ENCODE measurements around the gene NOD1.
"Not testable (repeated sequence)": the region's sequence is repeated elsewhere in the genome, so short reads cannot be mapped to it uniquely, and the experiment has no call there.

NOD1 gene

DNA sequence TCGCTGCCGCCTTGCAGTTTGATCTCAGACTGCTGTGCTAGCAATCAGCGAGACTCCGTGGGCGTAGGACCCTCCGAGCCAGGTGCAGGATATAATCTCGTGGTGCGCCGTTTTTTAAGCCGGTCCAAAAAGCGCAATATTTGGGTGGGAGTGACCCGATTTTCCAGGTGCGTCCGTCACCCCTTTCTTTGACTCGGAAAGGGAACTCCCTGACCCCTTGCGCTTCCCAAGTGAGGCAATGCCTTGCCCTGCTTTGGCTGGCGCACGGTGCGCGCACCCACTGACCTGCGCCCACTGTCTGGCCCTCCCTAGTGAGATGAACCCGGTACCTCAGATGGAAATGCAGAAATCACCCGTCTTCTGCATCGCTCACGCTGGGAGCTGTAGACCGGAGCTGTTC lies 58.5 kb downstream of the NOD1 start:
- DNase-seq (ENCODE audit: low read depth): not testable (repeated sequence)

DNA sequence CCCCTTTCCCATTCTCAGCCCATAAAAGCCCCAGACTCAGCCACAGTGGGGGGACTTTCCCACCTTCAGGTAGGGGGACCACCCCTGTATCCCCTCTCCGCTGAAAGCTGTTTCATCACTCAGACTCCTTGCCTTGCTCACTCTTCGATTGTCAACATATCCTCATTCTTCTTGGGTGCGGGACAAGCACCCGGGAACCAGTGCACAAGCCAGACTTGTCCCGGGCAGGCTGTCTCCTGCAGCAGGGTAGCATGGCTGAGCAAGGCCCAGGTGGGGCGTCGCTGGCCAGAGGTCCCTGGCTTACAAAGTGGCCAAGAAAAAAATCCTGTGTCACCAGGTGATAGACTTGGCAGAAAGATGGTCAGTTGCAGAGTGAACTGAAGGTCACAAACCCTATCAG lies 64.7 kb downstream of the NOD1 start:
- no peak for DNase-seq (ENCODE audit: low read depth)

DNA sequence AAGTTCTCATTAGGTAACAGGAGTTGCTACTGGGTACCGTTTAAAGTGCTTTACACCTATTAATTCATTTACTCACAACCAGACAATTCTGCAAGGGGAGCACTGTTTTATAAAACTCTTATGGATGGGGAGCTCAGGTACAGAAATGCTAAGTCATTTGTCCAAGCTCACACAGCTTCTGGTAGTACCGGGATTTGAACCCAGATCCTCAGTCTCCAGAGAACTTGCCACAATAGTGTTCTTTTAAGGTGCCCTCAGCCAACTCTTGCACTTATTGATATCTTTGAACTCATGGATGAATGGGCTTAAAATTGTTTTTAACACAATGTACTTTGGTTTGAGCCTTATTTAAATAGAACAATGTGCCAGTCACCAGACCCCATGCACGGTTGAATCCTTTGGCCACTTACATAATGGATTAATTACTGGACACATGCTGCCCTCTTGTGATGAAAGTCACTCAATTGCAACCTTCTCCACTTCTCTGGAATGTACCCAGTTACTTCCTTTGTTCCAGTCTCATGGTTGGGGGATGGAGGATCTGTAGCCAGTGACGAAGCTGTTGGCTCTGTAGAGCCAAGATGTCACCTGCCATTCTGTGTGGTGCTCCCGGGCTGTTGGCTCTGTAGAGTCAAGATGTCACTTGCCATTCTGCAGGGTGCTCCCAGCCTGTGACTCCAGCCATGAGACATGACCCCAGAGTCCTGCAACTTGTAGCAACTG lies 65.6 kb downstream of the NOD1 start:
- no peak for DNase-seq (ENCODE audit: low read depth)

DNA sequence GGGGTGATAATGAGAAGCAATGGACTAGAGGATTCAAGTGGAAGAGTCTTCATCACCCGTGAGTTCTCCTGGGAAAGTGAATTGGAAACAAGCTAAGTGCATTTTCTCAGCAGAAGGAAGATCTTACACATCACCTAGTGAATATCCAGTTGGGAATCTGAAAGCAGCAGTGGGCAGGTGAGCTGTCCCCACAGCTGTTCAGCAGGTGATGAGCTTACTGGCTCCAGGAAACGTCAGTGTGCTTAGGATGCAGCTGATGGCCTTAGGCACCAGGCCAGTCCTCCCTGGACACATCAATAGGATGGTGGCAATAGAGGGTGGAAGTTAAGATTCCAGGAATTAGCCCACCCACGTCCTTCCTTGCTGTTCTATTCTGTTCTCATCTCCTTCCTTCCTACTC lies 66.7 kb downstream of the NOD1 start:
- no peak for DNase-seq (ENCODE audit: low read depth)

DNA sequence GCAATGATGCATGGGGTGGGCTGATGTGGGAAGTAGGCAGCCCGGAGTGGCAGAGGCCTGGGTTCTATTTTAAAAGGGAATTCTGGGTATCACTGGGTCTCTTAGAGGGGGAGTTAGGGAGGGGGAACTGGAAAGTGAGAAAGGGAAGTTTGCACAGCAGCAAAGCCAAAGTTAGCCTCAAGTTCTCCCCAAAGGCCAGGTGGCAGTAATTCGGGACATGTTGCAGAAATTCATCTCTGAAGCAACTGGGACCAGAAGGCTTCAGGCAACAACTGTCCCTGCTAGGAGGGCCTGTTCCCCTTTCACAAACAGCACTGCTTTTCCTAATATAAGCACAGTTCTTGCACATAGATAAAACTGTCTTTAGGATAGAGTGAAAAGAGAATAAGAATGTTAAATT lies 67.4 kb downstream of the NOD1 start:
- no peak for DNase-seq (ENCODE audit: low read depth)

DNA sequence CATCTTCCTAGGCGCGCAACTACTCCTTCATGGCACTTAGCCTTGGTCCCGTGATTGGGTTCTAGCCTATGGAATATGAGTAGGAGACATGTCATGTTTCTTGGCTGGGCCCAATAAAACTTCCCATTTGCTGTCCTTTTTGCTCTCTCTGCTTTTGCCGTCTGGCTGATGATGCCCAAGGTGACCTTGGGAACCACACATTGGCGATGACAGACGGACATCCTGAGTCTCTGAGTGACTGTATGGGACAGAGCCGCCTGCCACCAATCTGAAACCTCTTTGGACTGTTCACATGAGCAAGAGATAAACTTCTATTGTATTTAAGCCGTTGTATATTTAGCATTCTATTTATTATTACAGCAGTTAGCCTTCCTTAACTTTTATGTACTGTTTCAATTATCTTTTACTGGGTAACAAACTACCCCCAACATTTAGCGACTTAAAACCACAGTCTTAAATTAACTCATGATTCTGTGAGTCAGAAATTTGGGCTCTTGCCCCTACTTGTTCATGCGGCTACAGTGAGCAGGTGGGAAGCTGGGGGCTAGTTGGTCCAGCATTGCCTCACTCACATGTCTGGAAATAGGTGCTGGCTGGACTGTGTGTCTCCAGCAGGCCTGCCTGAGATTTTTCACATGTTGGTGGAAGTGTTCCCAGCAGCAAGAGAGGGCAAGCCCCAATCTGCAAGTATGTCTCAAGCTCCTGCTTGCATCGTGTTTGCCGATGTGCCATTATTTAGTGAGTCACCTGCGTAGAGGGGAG lies 71.7 kb downstream of the NOD1 start:
- DNase-seq (ENCODE audit: low read depth): no peak

DNA sequence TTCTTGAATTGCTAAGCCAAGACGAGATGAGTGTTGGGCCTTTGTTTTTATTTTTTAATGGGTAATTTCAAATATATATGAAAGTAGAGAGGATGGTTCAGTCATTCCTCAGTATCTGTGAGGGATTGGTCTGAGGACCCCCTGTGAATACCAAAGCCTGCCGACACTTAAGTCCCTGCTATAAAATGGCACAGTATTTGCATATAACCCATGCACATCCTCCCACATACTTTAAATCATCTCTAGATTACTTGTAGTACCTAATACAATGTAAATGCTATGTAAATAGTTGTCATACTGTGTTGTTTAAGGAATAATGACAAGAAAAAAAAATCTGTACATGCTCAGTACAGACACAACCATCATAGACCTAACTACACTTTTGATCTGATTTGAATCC lies 73.4 kb downstream of the NOD1 start:
- no peak for DNase-seq (ENCODE audit: low read depth)

DNA sequence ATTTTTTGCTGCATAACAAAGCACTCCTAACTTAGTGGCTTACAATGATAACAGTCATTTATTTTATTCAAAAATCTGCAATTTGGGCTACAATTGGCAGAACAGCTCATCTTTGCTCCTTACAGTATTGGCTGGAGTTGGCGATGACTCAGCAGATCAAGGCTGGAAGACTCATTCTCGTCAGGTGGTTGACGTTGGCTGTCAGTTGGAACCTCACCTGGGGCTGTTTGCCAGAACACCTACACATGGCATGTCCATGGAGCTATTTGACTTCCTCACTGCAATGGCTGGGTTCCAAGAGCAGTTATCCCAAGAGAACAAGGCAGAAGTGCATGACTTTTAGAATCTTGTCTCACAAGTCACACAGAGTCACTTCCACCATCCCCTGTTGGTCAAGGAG lies 75.1 kb downstream of the NOD1 start:
- no peak for DNase-seq (ENCODE audit: low read depth)

DNA sequence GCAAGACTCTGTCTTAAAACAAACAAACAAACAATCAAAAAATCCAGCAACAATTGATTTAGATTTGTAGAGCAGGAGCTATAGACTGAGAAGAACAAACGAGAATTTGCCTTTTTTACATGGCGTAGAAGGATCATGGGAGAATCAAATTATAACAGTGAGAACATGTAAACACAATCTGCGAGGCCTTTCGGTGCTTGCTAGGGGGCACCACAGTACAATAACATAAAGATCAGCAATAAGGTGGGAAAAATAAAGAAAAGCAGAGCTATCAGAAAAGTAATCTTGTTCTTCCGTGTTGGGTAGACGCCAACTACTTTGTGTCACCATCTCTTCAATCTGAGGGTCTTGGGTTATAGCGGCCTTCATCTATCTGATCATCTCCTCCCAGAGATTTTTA lies 82.2 kb downstream of the NOD1 start:
- no peak for DNase-seq (ENCODE audit: low read depth)

DNA sequence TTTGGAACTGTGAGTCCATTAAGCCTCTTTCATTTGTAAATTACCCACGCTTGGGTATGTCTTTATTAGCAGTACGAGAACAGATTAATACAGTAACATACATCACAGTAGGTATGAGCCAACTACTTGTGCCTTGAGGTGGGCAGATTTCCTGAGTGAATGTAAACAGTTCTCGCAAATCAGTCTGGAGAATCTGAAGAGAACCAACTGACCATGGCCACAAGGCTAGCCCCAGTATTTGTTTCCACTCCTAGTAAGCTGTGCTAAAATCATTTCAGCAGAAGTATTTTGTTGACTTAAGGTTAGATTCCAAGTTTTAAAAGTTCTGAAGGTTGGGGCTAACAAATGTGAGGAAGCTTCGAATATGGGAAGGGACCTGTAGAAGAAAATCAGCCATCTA lies 82.9 kb downstream of the NOD1 start:
- no peak for DNase-seq (ENCODE audit: low read depth)

DNA sequence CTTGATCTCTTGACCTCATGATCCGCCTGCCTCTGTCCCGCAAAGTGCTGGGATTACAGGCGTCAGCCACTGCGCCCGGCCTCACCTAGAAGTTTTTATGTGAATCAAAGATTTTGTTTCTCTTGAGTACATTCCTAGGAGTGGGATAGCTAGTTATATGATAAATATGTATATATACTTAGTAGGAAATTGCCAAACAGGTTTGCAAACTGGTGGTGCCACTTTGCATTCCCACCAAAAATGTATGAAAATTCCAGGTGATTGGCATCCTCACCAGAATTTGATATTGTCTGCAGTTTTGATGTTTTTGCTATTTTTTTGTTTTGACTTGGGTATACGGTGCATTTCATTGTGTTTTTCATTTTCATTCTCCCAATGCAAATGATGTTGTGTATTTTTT lies 86.8 kb downstream of the NOD1 start:
- DNase-seq (ENCODE audit: low read depth): no peak

DNA sequence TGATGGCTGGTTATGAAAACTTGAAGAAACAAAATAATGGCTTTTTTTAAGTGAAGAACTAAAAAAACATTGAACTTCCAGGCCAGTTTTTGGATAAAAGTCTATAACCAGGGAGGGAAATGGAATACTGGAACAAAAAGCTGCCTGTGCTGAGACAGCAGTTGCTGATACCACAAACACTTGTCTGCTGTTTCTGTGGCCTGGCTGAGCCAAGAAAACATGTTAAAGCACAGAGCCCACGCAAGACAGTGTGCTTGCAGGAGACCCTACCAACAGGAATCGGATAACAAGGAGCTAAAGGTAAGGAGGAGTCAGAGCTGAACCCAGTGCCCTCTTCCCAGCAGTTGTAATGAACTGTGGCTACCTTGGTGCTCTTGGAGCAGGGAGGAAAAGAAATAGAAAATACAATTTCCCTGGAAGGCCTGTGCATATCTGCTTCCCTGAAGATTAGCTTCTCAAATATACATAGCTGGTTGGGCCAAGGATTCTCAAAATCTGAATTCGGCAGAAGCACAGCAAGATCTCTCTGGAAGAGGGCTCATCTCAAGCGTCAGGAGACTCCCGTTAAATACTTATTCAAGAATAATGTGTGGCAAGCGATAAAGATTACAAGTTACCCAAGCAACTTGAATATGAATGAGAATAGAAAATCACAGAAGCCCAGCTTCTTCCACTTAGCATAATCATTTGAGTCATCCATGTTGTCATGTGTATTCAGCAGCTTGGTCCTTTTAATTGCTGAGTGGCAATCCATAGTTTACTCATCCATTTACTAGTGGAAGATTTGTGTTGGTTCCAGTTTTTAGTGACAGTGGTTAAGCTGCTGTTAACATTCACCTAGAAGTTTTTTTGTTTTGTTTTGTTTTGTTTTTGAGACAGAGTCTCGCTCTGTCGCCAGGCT lies 87.6 kb downstream of the NOD1 start:
- DNase-seq (ENCODE audit: low read depth): no peak

DNA sequence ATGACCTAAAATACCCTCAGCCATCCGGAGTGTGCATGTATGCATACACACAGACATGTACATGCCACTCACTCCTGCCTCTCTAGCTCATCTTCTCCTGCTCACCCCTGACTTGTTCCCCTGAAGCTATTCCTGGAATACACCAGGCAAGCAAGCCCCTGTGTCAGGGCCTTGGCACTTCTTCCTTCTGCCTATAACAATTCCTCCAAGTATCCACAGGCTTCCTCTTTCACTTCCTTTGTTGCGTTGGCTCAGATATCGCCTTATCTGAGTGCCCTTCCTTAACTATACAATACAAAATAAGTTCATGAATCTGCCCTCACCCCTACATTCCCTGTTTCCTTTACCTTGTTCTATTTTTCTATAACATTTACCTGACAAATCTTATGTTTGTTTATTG lies 88.8 kb downstream of the NOD1 start:
- DNase-seq (ENCODE audit: low read depth): no peak

DNA sequence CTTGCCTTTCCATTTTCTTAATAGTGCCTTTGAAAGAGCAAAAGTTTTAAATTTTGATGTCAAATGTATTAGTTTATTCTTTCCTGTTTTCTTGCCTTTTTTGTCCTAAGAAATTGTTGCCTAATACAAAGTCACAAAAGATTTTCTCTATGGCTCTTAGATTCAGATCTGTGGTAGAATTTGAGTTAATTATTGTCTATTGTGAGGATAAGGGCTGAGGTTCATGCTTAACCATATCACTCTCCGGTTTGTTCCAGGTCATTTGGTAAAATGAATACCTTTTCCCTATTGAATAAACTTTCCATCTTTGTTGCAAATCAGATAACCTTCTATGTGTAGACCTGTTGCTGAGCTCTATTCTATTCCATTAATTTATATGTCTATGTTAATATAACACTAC lies 96.0 kb downstream of the NOD1 start:
- DNase-seq (ENCODE audit: low read depth): no peak

DNA sequence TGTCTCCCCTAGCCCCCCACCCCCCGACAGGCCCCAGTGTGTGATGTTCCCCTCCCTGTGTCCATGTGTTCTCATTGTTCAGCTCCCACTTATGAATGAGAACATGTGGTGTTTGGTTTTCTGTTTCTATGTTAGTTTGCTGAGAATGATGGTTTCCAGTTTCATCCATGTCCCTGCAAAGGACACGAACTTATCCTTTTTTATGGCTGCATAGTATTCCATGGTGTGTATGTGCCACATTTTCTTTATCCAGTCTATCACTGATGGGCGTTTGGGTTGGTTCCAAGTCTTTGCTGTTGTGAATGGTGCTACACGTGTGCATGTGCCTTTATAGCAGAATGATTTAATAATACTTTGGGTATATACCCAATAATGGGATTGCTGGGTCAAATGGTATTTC lies 97.8 kb downstream of the NOD1 start:
- DNase-seq (ENCODE audit: low read depth): not testable (repeated sequence)

DNA sequence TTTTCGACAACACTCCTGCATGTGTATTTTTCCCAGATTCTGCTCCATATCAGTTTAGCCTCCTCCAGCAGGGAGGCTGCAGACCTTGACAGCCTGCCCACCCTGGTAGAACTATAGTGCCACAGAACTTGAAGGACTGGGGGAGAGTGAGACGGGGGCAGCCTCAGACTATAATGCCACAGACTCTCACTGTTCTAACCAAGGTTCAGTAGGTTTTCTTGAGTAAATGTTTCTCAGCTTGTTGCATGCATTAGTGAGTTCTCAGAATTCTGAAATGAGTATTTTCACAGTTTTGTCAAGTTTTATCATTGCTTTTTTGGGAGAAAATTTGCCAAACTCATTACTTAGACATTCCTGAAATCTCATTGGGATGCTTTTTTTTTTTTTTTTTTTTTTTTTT lies 98.3 kb downstream of the NOD1 start:
- DNase-seq (ENCODE audit: low read depth): no peak

DNA sequence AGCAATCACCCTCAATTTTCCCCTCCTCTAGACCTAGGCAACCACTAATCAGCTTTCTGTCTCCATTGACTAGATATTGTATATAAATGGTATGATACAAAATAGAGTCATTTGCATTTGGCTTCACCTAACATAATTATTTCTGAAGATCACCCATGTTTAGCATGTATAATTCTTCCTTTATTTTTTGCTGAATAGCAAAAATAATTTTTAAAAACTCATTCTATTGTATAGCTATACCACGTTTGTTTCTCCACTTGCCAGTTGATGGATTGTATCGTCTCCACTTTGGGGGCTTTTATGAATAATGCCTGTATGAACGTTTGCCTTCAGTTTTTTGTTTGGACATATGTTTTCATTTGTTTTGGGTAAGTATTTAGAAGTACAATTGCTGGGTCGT lies 98.8 kb downstream of the NOD1 start:
- DNase-seq (ENCODE audit: low read depth): no peak

DNA sequence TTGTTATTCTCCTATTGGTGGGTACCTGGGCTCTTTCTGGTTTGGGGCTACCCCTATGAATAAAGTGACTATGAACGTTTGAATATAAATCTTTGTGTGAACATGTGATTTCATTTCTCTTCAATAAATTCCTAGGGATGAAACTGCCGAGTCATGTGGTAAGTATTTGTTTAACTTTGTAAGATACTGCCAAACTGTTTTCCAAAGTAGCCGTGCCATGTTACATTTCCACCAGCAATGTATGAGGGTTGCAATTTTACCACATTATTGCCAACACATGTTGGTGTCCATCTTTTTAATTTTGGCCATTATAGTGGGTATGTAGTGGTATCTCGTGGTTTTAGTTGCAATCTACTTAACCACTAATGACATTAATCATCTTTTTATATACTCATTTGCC lies 99.5 kb downstream of the NOD1 start:
- DNase-seq (ENCODE audit: low read depth): no peak

DNA sequence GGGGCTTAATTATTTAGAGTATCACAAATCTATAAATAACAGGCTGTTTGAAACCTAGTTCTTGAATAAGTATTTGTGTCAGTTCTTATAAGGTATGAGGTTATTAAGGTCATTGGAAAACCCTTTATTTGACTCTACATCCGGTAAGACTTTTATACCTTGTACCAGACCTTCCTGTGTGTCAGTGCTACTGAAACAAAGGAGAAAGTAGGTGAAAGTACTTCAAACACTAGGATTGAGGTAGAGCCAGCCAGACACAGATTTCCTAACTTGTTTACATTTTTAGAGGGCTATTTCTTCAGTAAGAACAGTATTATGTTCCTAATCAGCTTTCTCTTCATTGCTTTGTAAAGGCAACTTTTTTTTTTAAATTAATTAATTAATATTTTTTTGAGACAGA lies 100.3 kb downstream of the NOD1 start:
- DNase-seq (ENCODE audit: low read depth): no peak
